Epithelial cell of prostate (primary cell): Measurements from ENCODE around the gene MPC1.

Experiments used
- DNase-seq: peaks from one replicate; pipeline ENCODE4 v3.0.0-alpha.2; 2011; ENCODE audit warnings: low read depth, low spot score
- H3K27ac ChIP-seq: fragments of 450-650 bp; 2 replicates; pipeline ENCODE4 v1.5.1; 2017; ENCODE audit warnings: mild to moderate bottlenecking

Gene MPC1

DNA sequence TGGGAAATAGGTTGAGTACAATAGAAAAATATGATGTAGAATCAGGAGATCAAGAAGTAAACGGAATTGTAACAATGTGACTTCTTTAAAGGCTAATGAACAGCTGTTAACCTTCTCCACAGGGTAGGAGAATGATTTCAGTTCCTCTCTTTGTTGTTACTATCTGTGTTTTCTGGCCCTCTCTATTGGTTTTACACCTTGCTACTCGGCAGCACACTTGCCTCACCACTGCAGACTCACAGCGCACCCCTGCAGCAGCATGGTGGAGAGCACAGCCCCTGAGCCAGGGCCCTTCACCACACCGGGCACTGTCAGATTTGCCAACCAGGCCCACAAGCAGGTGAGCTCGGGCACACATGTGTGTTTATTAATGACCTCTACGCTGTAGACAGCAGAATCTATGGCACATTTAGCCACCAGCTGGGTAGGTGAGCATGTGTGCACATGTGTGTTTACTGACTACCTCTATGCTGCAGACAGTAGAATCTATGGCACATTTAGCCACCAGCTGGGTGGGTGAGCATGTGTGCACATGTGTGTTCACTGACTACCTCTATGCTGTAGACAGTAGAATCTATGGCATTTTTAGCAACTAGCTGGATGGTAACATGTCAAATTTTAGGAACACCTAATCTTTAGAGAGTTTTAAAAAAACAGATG is 57.2 kb downstream of the MPC1 start:
- no peak overlapping the region for H3K27ac ChIP-seq
- no peak for DNase-seq

DNA sequence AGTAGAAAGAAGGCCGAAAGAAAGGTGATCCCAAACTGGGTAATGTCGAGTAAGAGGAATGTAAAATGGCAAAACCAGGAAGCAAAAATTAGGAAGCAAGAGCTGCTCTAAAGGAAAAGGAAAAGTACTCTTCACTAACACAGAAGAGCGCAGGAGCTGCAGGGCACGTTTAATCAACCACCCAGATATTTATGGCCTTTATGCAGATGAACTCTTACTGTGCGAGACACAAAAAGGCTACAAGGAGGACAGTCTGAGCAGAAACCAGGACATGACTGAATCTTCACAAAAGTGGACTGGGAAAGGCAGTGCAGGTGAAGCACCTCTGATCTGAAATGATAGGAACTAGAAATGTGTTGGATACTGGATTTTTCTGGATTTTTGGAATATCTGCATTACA is 59.3 kb downstream of the MPC1 start:
- DNase-seq = no peak
- no peak overlapping the region for H3K27ac ChIP-seq

DNA sequence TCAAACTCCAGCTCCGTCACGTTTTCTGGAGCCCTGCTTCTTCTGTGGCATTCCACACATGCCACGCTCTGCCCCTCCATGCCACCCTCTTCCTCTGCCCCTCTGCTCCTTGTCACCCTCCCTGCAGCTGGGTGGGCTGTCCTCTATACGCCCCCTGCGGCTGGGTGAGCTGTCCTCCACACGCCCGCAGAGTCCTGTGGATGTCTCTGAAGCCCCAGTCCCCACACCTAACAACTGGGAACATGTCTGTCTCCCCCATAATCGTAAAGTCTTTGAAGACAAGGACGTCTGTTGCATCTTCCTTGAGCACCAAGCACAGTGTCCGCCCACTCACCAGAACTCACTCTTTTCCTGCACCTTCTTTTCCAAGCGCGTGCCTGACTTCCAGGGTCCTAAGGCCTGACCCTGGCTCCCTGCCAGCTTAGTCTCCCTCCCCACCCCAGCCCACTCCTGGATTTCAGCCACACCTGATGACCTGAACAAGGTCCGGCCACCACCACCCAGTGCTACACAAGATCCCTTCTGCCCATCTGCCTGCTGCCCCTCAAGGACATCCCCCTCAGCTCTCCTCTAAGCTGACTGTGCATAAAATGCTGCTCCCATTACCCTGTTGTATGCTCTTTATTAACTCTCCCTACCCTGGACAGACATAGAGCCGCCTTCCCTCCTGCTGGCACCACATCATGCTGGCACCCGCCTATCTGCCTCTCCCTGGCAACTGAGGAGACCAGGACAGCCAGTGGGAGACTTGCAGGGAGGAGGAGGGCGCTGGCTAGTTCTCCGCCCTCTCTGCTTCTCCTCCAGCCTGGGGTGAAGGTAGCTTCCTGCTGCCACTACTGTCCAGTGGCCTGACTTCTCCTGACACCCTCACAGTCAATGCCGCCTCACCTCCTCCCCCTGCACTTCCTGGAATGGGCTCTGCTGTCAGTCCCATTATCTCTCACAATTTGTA is 63.8 kb downstream of the MPC1 start:
- DNase-seq = no peak
- H3K27ac ChIP-seq = no peak overlapping the region

DNA sequence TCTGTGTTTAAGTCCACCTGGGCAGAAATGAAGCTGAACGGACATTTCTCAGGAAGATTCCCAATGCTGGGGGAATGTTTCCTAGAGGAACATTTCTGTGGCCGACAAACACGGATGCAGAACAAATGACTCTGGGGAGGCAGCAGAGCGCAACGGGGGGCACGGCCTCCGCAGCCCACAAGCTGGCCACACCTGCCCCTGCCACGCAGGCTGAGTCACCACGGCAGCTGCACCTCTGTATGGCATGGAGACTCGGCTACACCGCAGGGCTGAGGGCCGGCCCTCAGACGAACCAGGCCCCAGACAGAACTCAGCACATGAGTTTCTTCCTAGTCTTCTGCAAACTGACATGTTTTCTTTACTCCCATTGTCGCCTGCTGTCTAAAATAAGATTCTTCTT is 64.5 kb downstream of the MPC1 start:
- no peak for DNase-seq
- H3K27ac ChIP-seq = no peak overlapping the region

DNA sequence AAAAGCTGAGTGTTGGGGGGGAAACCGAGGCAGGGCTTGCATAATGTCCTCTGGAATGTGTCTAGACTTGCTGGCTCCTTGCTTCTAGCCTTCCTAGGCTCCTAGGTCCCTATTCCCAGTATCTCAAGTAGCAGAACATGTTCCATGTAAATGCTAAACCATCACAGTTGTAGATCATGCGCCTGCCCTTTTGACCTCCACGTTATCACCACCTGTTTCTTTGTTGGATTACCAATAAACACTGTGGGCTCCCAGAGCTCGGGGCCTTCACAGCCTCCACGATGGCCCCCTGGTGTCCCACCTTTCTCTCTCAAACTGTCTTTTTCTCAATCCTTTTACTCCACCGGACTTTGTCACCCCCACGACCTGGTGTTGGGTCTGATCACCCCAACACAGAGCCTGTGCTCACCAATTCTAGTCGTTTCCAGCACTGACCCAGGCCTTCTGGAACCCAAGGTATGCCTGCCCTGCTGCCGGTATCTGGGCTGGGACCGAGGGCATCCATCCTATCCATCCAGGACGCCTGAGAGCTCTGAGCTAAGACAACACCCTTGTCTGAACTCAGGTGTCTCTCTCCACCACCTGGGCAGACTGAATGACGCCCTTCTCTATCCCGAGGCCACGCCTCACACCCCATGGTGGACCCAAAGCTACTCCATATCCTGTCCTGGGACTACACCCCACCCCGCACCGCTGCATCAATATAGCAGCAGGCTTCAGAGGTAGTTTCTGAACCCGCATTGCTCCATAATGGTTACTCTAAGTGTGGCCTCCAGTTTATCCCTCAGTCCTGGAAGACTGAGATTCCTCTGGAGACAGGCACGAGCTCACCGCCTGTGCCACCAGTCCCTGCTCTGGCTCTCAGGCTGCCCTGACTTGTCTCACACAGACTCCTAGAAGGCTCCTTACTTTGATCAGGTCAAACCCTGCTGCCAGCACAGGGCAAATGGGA is 65.2 kb downstream of the MPC1 start:
- no peak for DNase-seq
- no peak overlapping the region for H3K27ac ChIP-seq

DNA sequence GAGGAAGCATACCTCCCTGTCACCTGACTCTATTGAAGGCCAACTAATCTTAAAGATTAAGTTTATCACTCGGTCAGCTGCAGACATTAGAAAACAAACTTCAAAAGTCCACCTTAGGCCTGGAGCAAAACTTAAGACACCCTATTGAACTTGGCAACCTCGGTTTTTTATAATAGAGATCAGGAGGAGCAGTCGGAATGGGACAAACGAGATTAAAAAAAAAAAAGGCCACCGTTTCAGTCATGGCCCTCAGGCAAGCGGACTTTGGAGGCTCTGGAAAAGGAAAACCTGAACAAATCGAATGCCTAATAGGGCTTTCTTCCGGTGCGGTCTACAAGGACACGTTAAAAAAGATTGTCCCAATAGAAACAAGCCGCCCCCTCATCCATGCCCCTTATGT is 67.3 kb downstream of the MPC1 start:
- DNase-seq = no peak
- H3K27ac ChIP-seq = no peak overlapping the region
